Psoas muscle (tissue), 8 donors: ENCODE measurements around the gene FRG1. TPM values are rescaled to one million over a fixed set of nuclear protein-coding genes. Genes with fewer than 3 reads are reported as not detected.
"Not testable (repeated sequence)": the region's sequence is repeated elsewhere in the genome, so short reads cannot be mapped to it uniquely, and the experiment has no call there.

Experiments used
- ATAC-seq, 4 donors: fragments of 200-7000 bp; cut with Tn5 transposase; one replicate each; pipeline ENCODE4 v1.9.1; 2020; ENCODE audit warnings: moderate library complexity in 3 of 4, mild to moderate bottlenecking in 2 of 4
- DNase-seq, 2 donors: peaks; one replicate each; pipeline ENCODE4 v3.0.0-alpha.2; 2020
- H3K27ac ChIP-seq: fragments of 200-600 bp; one replicate; pipeline ENCODE4 v1.8.0; 2022
- H3K27me3 ChIP-seq, 3 donors: fragments of 200-600 bp in 1 of 3; one replicate each; pipeline versions ENCODE4 v1.6.1 to v1.8.0; 2013 to 2022; ENCODE audit warnings: low read length in 2 of 3, mild to moderate bottlenecking in 2 of 3, moderate library complexity in 1 of 3; ENCODE audit not compliant: insufficient read depth in 3 of 3
- H3K36me3 ChIP-seq, 2 donors: fragments of 200-600 bp in 1 of 2; one replicate each; pipeline versions ENCODE4 v1.6.1 to v1.8.0; 2013 to 2022; ENCODE audit warnings: low read depth in 1 of 2, mild to moderate bottlenecking in 1 of 2, moderate library complexity in 1 of 2; ENCODE audit not compliant: insufficient read depth in 1 of 2
- H3K4me1 ChIP-seq: fragments of 200-600 bp; one replicate; pipeline ENCODE4 v1.8.0; 2022
- H3K4me3 ChIP-seq: fragments of 200-600 bp; one replicate; pipeline ENCODE4 v1.8.0; 2022; ENCODE audit warnings: mild to moderate bottlenecking
- H3K9me3 ChIP-seq: fragments of 200-600 bp; one replicate; pipeline ENCODE4 v1.8.0; 2022
- CTCF ChIP-seq: fragments of 200-600 bp; IDR thresholded peaks from one replicate; pipeline ENCODE4 v1.8.0; 2022; ENCODE audit warnings: antibody characterized with exemption
- WGBS, 3 donors: extraction: QIAGEN DNeasy Blood & Tissue Kit; methylation state at CpG; one replicate each; pipeline versions ENCODE4 v1.1.6 to v1.1.7; 2013; 5-methylcytosine and 5-hydroxymethylcytosine counted together
- intact Hi-C, 2 donors: fragments of 100-400 bp; cut with DNase I; formaldehyde crosslinking; loops; one replicate each; pipeline versions ENCODE4 v1.11.0 to v1.14.2; 2022
- long read RNA-seq, 2 donors: library from polyadenylated mRNA; unstranded; transcript quantifications; one replicate each; pipeline ENCODE4 v2.0.0, GENCODE V29; 2021
- polyA plus RNA-seq, 3 donors: library from polyadenylated mRNA; stranded (reverse); fragments of 200-250 nt; gene quantifications; one replicate each; pipeline ENCODE4 v1.2.3, GENCODE V29; 2013
- total RNA-seq, 4 donors: library from RNA; stranded (reverse); fragmentation: NEBNext Ultra II Directional in 2 of 4; extraction: Animal tissue kit (Norgen Biotek cat#: 25700) in 2 of 4; gene quantifications; one replicate each; pipeline versions ENCODE4 v1.2.1 to v1.2.4, GENCODE V29; 2021 to 2023
- donor health status: healthy with polysubstance abuse.
- donor health status: DM: no; HTN: no; CAD: no; lungs with moderate emphysema.
- donor health status: Bipolar disorder and iron deficiency.
- donor health status: healthy.
- donor health status: DM: yes; HTN: yes; CAD: no.
- donor health status: DM: no; HTN: no; CAD: no.
- donor health status: DM: no; HTN: no; CAD: no.
- donor health status: DM: yes; HTN: yes; CAD: no.

The FRG1 gene
- total RNA-seq (10 to 100 TPM; 19.0 to 26.5 (median 20.0) TPM), polyA plus RNA-seq (10 to 100 TPM; 27.4 to 39.3 (median 31.9) TPM)
- long read RNA-seq, donor 1, transcript FRG1-201 (9 exons, 1,074 nt) = major isoform, 8 of 12 reads
- long read RNA-seq, donor 1, partial matches to known transcripts = 4 of 12 reads
- long read RNA-seq, donor 1, other reads (novel, unspliced or antisense) = 0 of 12 reads
- long read RNA-seq, donor 2, transcript FRG1-201 (9 exons, 1,074 nt) = major isoform, 20 of 25 reads
- long read RNA-seq, donor 2, partial matches to known transcripts = 3 of 25 reads
- long read RNA-seq, donor 2, other reads (novel, unspliced or antisense) = 2 of 25 reads

DNA sequence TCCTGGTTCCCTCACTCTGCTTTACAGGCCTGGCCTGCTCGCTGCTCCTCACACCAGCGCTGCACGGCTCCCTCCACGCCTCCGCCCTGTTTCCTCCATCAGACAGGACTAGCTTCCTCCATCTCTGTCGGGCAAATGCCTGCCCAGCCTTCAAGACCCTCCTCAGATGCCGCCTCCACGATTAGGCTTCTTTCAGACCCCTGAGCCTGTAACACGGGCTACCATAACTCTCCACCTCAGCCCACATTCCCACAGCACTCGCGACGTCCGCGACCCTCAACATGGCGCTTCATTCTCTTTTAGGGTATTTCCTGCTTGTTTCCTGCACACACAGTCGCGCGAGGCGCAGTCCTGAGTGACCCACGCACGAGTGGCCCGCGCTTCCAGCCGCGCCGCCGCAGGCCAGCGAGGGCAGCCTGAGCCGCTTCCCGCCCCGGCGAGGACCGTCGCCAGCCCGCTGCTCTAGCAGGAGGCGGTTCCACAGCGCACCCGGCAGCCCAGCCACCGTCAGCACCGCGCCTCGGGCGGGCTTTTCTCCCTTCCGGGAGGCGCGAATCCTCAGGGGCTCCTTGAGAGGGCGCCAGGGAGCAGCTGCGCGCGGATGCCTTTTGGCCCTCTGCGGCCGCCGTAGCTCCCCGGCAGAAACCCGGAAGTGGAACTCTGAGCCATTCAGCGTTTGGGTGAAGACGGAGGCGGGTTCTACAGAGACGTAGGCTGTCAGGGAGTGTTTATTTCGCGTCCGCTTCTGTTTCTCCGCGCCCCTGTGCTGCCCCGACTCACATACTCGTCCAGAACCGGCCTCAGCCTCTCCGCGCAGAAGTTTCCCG lies at the start of gene FRG1:
Gene FRG1 (plus strand): TSS at position 695 of the 827 bp plus-strand sequence. CDS start 138 bp downstream, outside the sequence.
- DNase-seq (peak; percentile 97 to 98), ATAC-seq (peak; percentile 99 to 100 (median 100))
- peak; percentile 88 for TF ChIP-seq CTCF
- intact Hi-C loops = no loop called here
- Histone ChIP-seq H3K27me3 (no peaks in the 10 kb centered on the region), H3K4me3 (peak within 1 kb of the TSS; percentile 76), H3K36me3 (peaks cover 0 to 29% of the 10 kb centered on the region in 2 donors), H3K9me3 (no peaks in the 10 kb centered on the region), H3K4me1 (peaks cover 8% of the 10 kb centered on the region), H3K27ac (peak within 1 kb of the TSS; percentile 85)
- WGBS, 3 donors = 6% methylated on average over 69 to 70 of the region's 70 CpGs

GRCh38 chr4:189897667-189898066 lies 43.0 kb upstream of the FRG1 start:
- Histone ChIP-seq H3K4me1 (no peaks in the 10 kb centered on the region), H3K36me3 (no peaks in the 10 kb centered on the region), H3K4me3 (no peak overlapping the region), H3K9me3 (no peaks in the 10 kb centered on the region), H3K27me3 (no peaks in the 10 kb centered on the region), H3K27ac (no peak overlapping the region)
- DNase-seq = no peak
- intact Hi-C loops = no loop called here
- TF ChIP-seq CTCF = no peak
- no peak for ATAC-seq
- 80 to 92% (median 81%) methylated on average over 3 of the region's 3 CpGs for WGBS, 3 donors

DNA sequence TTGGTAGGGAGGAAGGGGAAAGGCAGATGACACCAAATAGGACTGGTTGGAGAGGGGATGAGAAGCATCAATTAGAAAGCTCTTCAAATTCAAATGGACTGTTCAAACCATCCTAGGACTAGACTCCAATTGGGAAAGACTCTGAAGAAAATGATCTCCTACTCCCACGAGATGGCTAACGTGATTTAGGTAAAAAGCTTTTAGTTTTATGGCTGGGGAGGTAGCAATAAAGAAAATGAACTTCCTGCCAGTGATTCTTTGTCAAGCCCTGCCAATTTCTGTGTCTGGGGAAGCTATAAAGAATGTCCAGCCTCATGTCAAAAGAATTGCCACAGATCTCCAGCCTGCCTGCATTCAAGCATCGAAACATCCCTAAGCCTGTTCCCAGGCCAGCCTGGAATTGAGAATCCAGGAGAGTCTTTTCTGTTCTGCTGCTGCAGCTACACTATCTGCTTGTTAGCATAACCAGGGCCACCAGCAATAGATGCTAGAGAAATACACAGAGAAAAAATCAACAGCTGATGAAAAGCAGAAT lies 41.1 kb upstream of the FRG1 start:
- WGBS, 3 donors = 14 to 22% (median 17%) methylated on average over 3 of the region's 3 CpGs
- H3K27me3 ChIP-seq, H3K4me1 ChIP-seq, ATAC-seq, H3K36me3 ChIP-seq, H3K27ac ChIP-seq, intact Hi-C loops, DNase-seq, H3K9me3 ChIP-seq, H3K4me3 ChIP-seq: not testable (repeated sequence)

DNA sequence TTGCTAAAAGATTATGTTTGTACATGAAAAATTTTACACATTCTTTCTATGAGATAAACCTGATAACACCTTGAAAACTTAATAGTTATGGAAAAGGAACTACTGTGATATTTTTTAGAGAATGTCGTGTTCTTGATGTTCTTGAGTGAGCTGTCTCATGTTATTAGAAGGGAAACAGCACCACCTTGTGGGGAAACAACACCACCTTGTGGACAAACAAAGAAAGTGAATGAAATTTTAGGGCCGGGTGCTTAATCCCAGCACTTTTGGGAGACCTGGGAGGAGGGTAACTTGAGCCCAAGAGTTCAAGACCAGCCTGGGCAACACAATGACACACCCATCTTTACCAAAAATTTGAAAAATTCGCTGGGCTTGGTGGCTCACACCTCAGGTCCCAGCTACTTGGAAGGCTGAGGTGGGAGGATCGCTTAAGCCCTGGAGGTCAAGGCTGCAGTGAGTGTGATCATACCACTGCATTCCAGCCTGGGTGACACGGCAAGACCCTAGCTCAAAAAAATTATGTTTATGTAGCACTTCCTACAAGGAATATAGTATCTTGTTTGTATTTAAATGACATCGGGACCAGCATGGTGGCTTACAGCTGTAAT lies 36.1 kb upstream of the FRG1 start:
- DNase-seq, H3K4me3 ChIP-seq, intact Hi-C loops, H3K4me1 ChIP-seq, H3K27me3 ChIP-seq, ATAC-seq, H3K36me3 ChIP-seq, H3K27ac ChIP-seq, H3K9me3 ChIP-seq: not testable (repeated sequence)
- WGBS, 3 donors = 36 to 40% (median 38%) methylated on average over 6 of the region's 6 CpGs
- peak; percentile 61 for TF ChIP-seq CTCF

- H3K4me1 ChIP-seq = no peaks in the 10 kb centered on the region
- no peak for TF ChIP-seq CTCF
- H3K9me3 ChIP-seq = peaks cover 5% of the 10 kb centered on the region
- 59 to 63% (median 61%) methylated on average over 6 of the region's 6 CpGs for WGBS, 3 donors
- no peaks in the 10 kb centered on the region for H3K27me3 ChIP-seq
- no peak for DNase-seq
- intact Hi-C loops = no loop called here
- H3K4me3 ChIP-seq = no peak overlapping the region
- ATAC-seq = no peak
- H3K36me3 ChIP-seq = no peaks in the 10 kb centered on the region
- no peak overlapping the region for H3K27ac ChIP-seq
These were observed 28.5 kb upstream of the FRG1 start for GRCh38 chr4:189912170-189912569.
